HepG2 (cell line): ENCODE results near the gene ENTPD2. TPM values are rescaled to one million over a fixed set of nuclear protein-coding genes. Genes with fewer than 3 reads are reported as not detected.

ENCODE experiments used
- ATAC-seq: fragments of 200-7000 bp; cut with Tn5 transposase; 3 replicates; pipeline ENCODE4 v1.9.1; 2020; ENCODE audit warnings: mild to moderate bottlenecking, moderate library complexity
- BruUV-seq: library from RNA; stranded (reverse); fragments of 400-500 nt; replicated peaks from 2 replicates; lab custom pipeline; 2021; lab: Mats Ljungman, UMichigan
- CTCF ChIA-PET: fragments of 300-600 bp; formaldehyde crosslinking; extraction: SDS; loops from one replicate; lab custom pipeline; 2021; ENCODE audit warnings: low total read pairs, inconsistent platforms, low intra/inter-chr PET ratio; lab: Yijun Ruan, JAX
- POLR2A ChIA-PET: fragments of 350-600 bp; sonication (Branson Sonifier 250); formaldehyde crosslinking; loops from one replicate; lab custom pipeline; 2020; ENCODE audit warnings: antibody characterized with exemption, inconsistent platforms; lab: Yijun Ruan, JAX
- DNase-seq: peaks from one replicate; pipeline ENCODE4 v3.0.0-alpha.2; 2015; ENCODE audit warnings: low spot score
- FAIRE-seq: peaks from 3 replicates; lab custom pipeline; 2011; peaks lifted over from hg19 to GRCh38; lab: Jason Lieb, UNC
- H2AFZ ChIP-seq: one replicate; pipeline ENCODE4 v1.6.1; 2011; ENCODE audit warnings: low read length, inconsistent platforms
- H3K27ac ChIP-seq: fragments of 300-600 bp; 3 replicates; pipeline ENCODE4 v1.8.0; 2011; ENCODE audit warnings: mixed run types, mild to moderate bottlenecking, mixed read lengths, low read length, inconsistent platforms; ENCODE audit not compliant: insufficient read depth; ENCODE audit errors: extremely low read length
- H3K27me3 ChIP-seq, 2 experiments: fragments of 200-600 bp in 1 of 2; 2 replicates in 1 of 2; 3 replicates in 1 of 2; pipeline versions ENCODE4 v1.6.0 to v1.8.0; 2011; ENCODE audit warnings: low read length in 2 of 2, mild to moderate bottlenecking in 2 of 2, moderate library complexity in 2 of 2, inconsistent platforms in 1 of 2; ENCODE audit not compliant: insufficient read depth in 2 of 2, control insufficient read depth in 1 of 2
- H3K36me3 ChIP-seq, 2 experiments: fragments of 200-600 bp in 1 of 2; replicated peaks in 1 of 2; 2 replicates in 1 of 2; 3 replicates in 1 of 2; pipeline versions ENCODE4 v1.5.1 to v1.8.0; 2011; ENCODE audit warnings: low read length in 2 of 2, inconsistent platforms in 1 of 2; ENCODE audit not compliant: insufficient read depth in 2 of 2, control insufficient read depth in 1 of 2
- H3K4me1 ChIP-seq: 2 replicates; pipeline ENCODE4 v1.5.1; 2012; ENCODE audit warnings: low read length, inconsistent platforms; ENCODE audit not compliant: insufficient read depth
- H3K4me2 ChIP-seq: 2 replicates; pipeline ENCODE4 v1.6.0; 2011; ENCODE audit warnings: low read depth, low read length, inconsistent platforms
- H3K4me3 ChIP-seq, 3 experiments: fragments of 200-600 bp in 1 of 3; sonication (generic), shearing (Covaris generic) in 1 of 3; replicated peaks in 1 of 3; 2 replicates each; pipeline ENCODE4 v1.5.1; 2011 to 2016; ENCODE audit warnings: low read length in 3 of 3, inconsistent platforms in 2 of 3, low read depth in 2 of 3, mild to moderate bottlenecking in 2 of 3, control low read depth in 1 of 3, mixed read lengths in 1 of 3; ENCODE audit not compliant: insufficient read depth in 1 of 3
- H3K79me2 ChIP-seq: one replicate; pipeline ENCODE4 v1.6.1; 2011; ENCODE audit warnings: low read length, inconsistent platforms; ENCODE audit not compliant: insufficient read depth
- H3K9ac ChIP-seq: 2 replicates; pipeline ENCODE4 v1.6.0; 2011; ENCODE audit warnings: mild to moderate bottlenecking, low read depth, low read length, inconsistent platforms; ENCODE audit not compliant: insufficient read depth
- H3K9me3 ChIP-seq: 2 replicates; pipeline ENCODE4 v1.5.1; 2012; ENCODE audit warnings: mild to moderate bottlenecking, low read length
- H4K20me1 ChIP-seq: 2 replicates; pipeline ENCODE4 v1.6.0; 2011; ENCODE audit warnings: inconsistent platforms, mild to moderate bottlenecking, low read length, moderate library complexity; ENCODE audit not compliant: insufficient read depth
- CHD4 ChIP-seq: fragments of 200-600 bp; sonication (generic); IDR thresholded peaks from 2 replicates; pipeline ENCODE4 v1.7.0; 2017; ENCODE audit warnings: mild to moderate bottlenecking, low read length, borderline replicate concordance
- DMTF1 ChIP-seq: sonication (generic); formaldehyde crosslinking; IDR thresholded peaks from 2 replicates; pipeline ENCODE4 v1.4.0; 2020; ENCODE audit warnings: mild to moderate bottlenecking, missing genetic modification reagents
- MAFG ChIP-seq: sonication (generic); formaldehyde crosslinking; IDR thresholded peaks from 2 replicates; pipeline ENCODE4 v1.5.1; 2020; ENCODE audit warnings: mild to moderate bottlenecking, missing genetic modification reagents
- MEIS2 ChIP-seq: sonication (generic); formaldehyde crosslinking; IDR thresholded peaks from 2 replicates; pipeline ENCODE4 v1.9.0; 2021; ENCODE audit warnings: mild to moderate bottlenecking, missing genetic modification reagents
- NFKB2 ChIP-seq: sonication (generic); formaldehyde crosslinking; IDR thresholded peaks from 2 replicates; pipeline ENCODE4 v1.4.0; 2020; ENCODE audit warnings: missing genetic modification reagents, borderline replicate concordance
- POLR2G ChIP-seq: fragments of 200-400 bp; formaldehyde crosslinking; IDR thresholded peaks from 2 replicates; pipeline ENCODE4 v1.6.1; 2018; ENCODE audit warnings: mild to moderate bottlenecking, low read depth, low read length, moderate library complexity
- REST ChIP-seq, 2 experiments: IDR thresholded peaks; 2 replicates each; pipeline ENCODE4 v1.6.1; 2011 to 2012; ENCODE audit warnings: low read length in 2 of 2, borderline replicate concordance in 1 of 2, low read depth in 1 of 2, mild to moderate bottlenecking in 1 of 2, moderate library complexity in 1 of 2
- SMYD3 ChIP-seq: sonication (generic); formaldehyde crosslinking; IDR thresholded peaks from 2 replicates; pipeline ENCODE4 v1.8.1; 2023; ENCODE audit warnings: mild to moderate bottlenecking, missing genetic modification reagents
- SOX13 ChIP-seq, 3 experiments: fragments of 450-650 bp in 1 of 3; sonication (generic) in 1 of 3; formaldehyde crosslinking in 1 of 3; IDR thresholded peaks in 2 of 3; conservative IDR thresholded peaks in 1 of 3; 2 replicates each; pipeline versions ENCODE4 v1.5.0 to v1.6.1; 2016 to 2020; ENCODE audit warnings: antibody characterized with exemption in 1 of 3, mild to moderate bottlenecking in 1 of 3, missing compliant biosample characterization in 1 of 3, missing genetic modification reagents in 1 of 3, moderate library complexity in 1 of 3
- TBP ChIP-seq: sonication (generic); formaldehyde crosslinking; IDR thresholded peaks from 2 replicates; pipeline ENCODE4 v1.5.0; 2020; ENCODE audit warnings: missing genetic modification reagents
- TGIF2 ChIP-seq: IDR thresholded peaks from 2 replicates; pipeline ENCODE4 v1.6.1; 2016; ENCODE audit warnings: control low read depth, missing compliant biosample characterization
- THAP8 ChIP-seq: sonication (generic); formaldehyde crosslinking; IDR thresholded peaks from 2 replicates; pipeline ENCODE4 v1.5.1; 2020; ENCODE audit warnings: missing genetic modification reagents, mild to moderate bottlenecking, borderline replicate concordance
- ZFP1 ChIP-seq: IDR thresholded peaks from 2 replicates; pipeline ENCODE4 v1.6.1; 2016
- ZNF138 ChIP-seq: sonication (generic); formaldehyde crosslinking; IDR thresholded peaks from 2 replicates; pipeline ENCODE4 v1.5.0; 2020; ENCODE audit warnings: mild to moderate bottlenecking, low read depth, missing genetic modification reagents
- ZNF17 ChIP-seq: sonication (generic); formaldehyde crosslinking; IDR thresholded peaks from 2 replicates; pipeline ENCODE4 v1.5.0; 2020; ENCODE audit warnings: mild to moderate bottlenecking, missing genetic modification reagents
- ZNF354B ChIP-seq: sonication (generic); formaldehyde crosslinking; IDR thresholded peaks from 2 replicates; pipeline ENCODE4 v1.8.0; 2022; ENCODE audit warnings: mild to moderate bottlenecking, missing genetic modification reagents
- WGBS: methylation state at CpG from one replicate; pipeline ENCODE4 v1.1.6; 2017; ENCODE audit warnings: low lambda C conversion rate; 5-methylcytosine and 5-hydroxymethylcytosine counted together
- in situ Hi-C: cut with HindIII; loops from 2 replicates; pipeline ENCODE4 v1.10.0; 2017; ENCODE audit warnings: low pct_unique_long_range_greater_than_20kb; ENCODE audit not compliant: extremely low pct_ligation_motif_present
- intact Hi-C: fragments of 100-400 bp; cut with micrococcal nuclease; formaldehyde crosslinking; loops from one replicate; pipeline ENCODE4 v1.10.0; 2022; ENCODE audit not compliant: unreplicated experiment
- polyA plus RNA-seq, 8 experiments: library from polyadenylated mRNA; depleted of rRNA in 3 of 8; stranded (reverse) in 7 of 8; unstranded in 1 of 8; fragments of >200 nt; fragmentation: Illumina TruSeq in 4 of 8; extraction: Trizol in 4 of 8; gene quantifications; 2 replicates each; pipeline versions ENCODE4 v1.2.1 to v1.2.3, GENCODE V29; 2011 to 2016; ENCODE audit warnings: low read depth in 4 of 8, missing spikeins in 1 of 8, mixed read lengths in 1 of 8; ENCODE audit not compliant: insufficient read depth in 1 of 8
- total RNA-seq, 5 experiments: library from RNA; depleted of rRNA; stranded (reverse); fragments of >200 nt; fragmentation: Illumina TruSeq; extraction: Trizol; gene quantifications; 2 replicates each; pipeline ENCODE4 v1.2.3, GENCODE V29; 2016; ENCODE audit warnings: low read depth in 1 of 5

ENTPD2 gene
- total and polyA plus RNA-seq, 2 of the 13 experiments (the other 11 are each of a cell fraction or from before 2014, with no cell fraction given) = 0.95 to 3.2 TPM

GRCh38 chr9:137079401-137079787 is 25.5 kb upstream of the ENTPD2 start:
- DNase-seq (no peak), FAIRE-seq (no peak), ATAC-seq (no peak)
- in situ Hi-C loops (no loop called here), intact Hi-C loops (no loop called here)
- 98% methylated on average over 8 of the region's 13 CpGs for WGBS
- no peaks in the 10 kb centered on the region for H3K9me3 ChIP-seq
- no peak overlapping the region for H3K27ac ChIP-seq
- no peaks in the 10 kb centered on the region for H3K27me3 ChIP-seq
- H3K36me3 ChIP-seq = peaks cover 9 to 16% of the 10 kb centered on the region in 2 experiments; a peak in 4 of 5 replicates
- no TSS peak for BruUV-seq
- no peak overlapping the region for H3K4me2 ChIP-seq
- no peak overlapping the region for H2AFZ ChIP-seq
- H4K20me1 ChIP-seq = no peaks in the 10 kb centered on the region
- H3K4me1 ChIP-seq = peaks cover 47% of the 10 kb centered on the region
- POLR2A ChIA-PET = no interaction called here
- CTCF ChIA-PET = no interaction called here
- H3K4me3 ChIP-seq = no peak overlapping the region
- TF ChIP-seq TGIF2 (no peak), NFKB2 (CRISPR knock-in tag) (no peak), ZFP1 (CRISPR knock-in tag) (no peak), THAP8 (CRISPR knock-in tag) (no peak), MEIS2 (no peak), SMYD3 (CRISPR knock-in tag) (no peak), CHD4 (no peak), MAFG (CRISPR knock-in tag) (no peak), ZNF17 (CRISPR knock-in tag) (no peak), ZNF138 (CRISPR knock-in tag) (no peak), POLR2G (no peak), ZNF354B (CRISPR knock-in tag) (no peak), SOX13 (IDR thresholded peaks at IDR 0.05) (no peak), SOX13 (CRISPR knock-in tag; conservative IDR thresholded peaks at IDR 0.05 in 1 of 2, IDR thresholded peaks at IDR 0.05 in 1 of 2) (no peak), DMTF1 (no peak), REST (IDR thresholded peaks at IDR 0.05; ENCODE audit: borderline replicate concordance in 1 of 2, low read depth in 1 of 2, low read length in 2 of 2) (no peak), TBP (CRISPR knock-in tag) (no peak)
- H3K9ac ChIP-seq = no peak overlapping the region
- H3K79me2 ChIP-seq = no peaks in the 10 kb centered on the region
